A549 treated with AZD2906 at 1 μM for 4 hours (cell line): ENCODE results near the gene IFT25. TPM values are rescaled to one million over a fixed set of nuclear protein-coding genes. Genes with fewer than 3 reads are reported as not detected.

ENCODE experiments used
- total RNA-seq: library from RNA; stranded (reverse); fragments of 200-300 nt; extraction: Qiagen RNA extraction; gene quantifications from 5 replicates; pipeline ENCODE4 v1.2.3, GENCODE V29; 2022

The IFT25 gene
- total RNA-seq = 27.8 to 35.9 TPM (median 30.2 TPM) in 5 replicates

DNA sequence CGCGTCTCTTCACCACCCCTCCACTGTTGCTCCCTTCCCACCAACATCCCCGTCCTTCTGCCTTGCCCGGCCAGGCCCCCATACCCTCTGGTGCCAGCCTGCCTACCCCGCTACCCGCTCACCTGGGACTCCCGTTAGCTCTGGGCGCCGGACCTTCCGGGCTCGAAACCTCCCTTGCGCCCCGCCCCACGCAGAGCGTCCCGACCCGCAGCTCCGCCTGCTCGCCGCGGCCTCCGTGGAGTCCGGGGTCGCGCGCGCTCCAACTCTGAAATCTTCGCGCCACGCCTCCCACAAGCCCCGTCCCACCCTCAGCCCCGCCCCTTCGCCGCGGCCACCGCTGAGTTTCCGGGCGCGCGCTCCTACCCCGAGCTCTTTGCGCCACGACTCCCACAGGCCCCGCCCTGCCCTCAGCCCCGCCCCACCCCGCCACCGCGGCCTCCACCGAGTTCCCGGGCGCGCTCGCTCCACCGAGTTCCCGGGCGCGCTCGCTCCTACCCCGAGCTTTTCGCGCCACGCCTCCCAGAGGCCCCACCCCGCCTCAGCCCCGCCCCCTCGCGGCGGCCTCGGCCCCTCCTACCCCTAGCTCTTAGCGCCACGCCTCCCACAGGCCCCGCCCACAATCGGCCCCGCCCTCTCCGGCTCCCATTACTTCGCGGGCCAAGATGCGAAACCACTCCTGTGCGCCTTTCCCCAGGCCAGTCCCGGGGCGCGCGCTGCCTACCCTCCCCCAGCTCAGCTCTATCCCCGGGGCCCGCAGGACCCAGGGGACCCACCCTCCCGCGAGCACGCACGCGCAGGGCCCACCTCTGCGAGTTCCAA lies at the start of gene IFT25:
TSS of gene IFT25 (minus strand) at position 267 of the 819 bp plus-strand sequence. CDS start 5,617 bp downstream, outside the sequence.

DNA sequence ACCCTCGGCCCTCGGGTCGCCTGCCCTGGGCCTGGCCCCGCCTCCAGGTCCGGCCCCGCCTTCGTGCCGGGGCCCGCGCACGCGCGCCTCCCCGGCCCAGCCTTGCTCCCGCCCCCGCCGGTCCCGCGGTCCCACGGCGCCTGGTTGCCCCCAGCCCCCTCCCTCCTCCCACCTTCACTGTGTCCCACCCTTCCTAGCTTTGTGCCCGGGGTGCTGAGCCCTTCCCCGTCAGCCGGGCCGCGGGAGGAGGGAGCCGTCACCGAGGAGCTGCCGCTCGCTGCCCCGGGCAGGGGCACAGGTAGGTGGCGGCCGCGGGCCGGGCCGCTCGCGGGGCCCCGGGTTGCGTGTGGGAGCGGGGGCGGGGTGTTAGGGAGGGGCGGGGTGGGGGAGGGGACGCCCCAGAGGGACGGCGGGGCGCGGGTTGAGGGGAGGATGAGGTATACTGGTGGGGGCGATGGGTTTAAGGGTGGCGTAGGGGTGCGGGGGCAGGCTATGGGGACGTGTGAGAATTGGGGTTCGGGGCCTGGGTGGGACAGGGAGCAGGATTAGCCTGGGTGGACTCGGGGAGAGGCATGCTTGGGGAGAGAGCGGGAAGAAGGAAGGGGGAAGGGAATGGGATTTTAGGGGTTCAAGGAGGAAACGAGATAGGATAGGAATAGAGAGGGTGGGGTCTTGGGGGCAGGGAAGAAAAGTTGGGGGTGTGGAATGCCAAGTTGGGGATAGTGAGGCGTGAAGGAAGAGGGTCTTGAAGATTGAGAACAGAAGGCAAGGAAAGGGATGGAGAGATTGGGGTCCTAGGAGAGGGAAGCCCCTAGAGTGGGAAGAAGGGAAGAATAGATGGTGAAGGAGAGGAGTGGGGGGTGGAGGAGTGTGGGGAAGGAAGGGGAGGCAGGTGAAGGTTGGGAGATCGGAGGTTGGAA lies 1.0 kb upstream of the IFT25 start, which contains the start of gene LRRC42:
TSS of gene LRRC42 (plus strand) at position 99 of the 920 bp plus-strand sequence. CDS start 5,650 bp downstream, outside the sequence.

DNA sequence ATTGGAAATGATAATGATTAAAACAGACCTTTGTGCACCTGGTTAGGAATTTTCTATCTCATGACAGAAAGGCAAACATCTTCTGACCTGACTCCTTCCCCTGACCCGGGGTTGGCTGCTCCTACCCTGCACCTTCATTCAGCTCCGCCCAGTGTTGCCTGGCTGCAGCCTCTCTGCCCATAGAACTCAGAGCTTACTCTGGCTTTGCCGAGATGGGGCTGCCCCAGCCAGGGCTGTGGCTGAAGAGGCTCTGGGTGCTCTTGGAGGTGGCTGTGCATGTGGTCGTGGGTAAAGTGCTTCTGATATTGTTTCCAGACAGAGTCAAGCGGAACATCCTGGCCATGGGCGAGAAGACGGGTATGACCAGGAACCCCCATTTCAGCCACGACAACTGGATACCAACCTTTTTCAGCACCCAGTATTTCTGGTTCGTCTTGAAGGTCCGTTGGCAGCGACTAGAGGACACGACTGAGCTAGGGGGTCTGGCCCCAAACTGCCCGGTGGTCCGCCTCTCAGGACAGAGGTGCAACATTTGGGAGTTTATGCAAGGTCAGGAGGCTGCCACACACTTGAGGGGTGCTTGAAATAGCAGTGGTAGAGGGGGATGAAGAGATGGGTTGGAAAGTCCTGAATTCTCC lies 51.4 kb downstream of the IFT25 start, which contains the start of gene DIO1:
TSS of gene DIO1 (plus strand) at position 189 of the 638 bp plus-strand sequence. CDS start at position 213, 24 bp downstream.

DNA sequence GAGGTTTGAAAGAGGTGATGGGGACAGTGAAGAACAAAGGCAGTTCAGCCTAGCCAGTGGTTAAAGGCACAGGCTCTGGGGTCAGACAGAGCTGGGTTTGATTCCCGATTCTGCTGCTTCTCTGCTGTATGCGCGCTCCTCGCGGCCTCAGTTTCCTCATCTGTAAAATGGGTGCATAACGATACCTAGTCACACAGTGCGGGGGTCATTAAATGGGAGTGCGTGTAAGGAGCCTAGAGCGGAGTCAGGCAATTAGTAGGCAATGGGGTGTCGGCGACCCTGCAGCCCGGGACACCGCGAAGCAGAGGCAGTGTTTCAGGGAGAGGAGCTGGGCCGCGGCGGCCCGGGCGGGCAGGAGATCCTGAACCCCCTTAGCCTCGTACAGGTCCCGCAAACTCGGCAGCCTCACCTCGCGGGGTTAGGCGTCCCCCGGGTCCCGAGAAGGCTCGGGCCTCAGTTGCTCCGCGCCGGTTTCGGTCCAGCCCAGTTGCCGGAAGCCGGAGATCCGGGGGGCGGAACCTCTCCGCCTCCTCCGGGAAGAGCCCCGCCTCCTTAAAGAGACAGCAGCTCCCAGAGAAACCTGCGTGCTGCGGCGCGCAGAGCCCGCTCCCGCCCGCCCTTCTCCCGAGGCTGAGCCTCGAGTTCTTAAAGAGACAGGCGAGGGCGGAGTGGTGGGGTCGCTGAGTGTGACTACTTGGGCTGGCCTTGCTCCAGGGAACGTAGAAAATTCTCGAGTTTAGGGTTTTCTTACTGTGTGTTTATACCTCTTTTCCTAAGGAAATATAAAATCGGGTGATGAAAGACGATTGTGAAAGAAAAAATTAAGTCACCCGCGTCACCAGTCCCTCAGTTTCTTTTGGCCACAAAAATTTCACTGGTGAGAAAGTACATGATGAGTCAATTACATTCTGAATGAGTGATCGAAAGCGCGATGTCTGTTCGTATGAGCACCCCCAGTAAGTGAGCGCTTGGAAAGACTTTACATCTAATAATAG lies 55.9 kb downstream of the IFT25 start, which contains the start of gene YIPF1:
TSS of gene YIPF1 (minus strand) at position 494 of the 995 bp plus-strand sequence. CDS start 860 bp downstream, outside the sequence.

Other genes starting within 250 kb of the IFT25 start
- 0.02 to 0.07 TPM (median 0.06 TPM) in 5 replicates for gene GLIS1, start 206.5 kb downstream of the IFT25 start, total RNA-seq
- gene NDC1, start 107.4 kb downstream of the IFT25 start, total RNA-seq = 20.5 to 24.3 TPM (median 21.3 TPM) in 5 replicates
- gene YIPF1, start 55.9 kb downstream of the IFT25 start, total RNA-seq = 11.7 to 13.5 TPM (median 12.6 TPM) in 5 replicates
- gene DIO1, start 51.5 kb downstream of the IFT25 start, total RNA-seq = not detected in 5 replicates
- 27.1 to 28.8 TPM (median 28.3 TPM) in 5 replicates for gene LRRC42, start 651 bp upstream of the IFT25 start, total RNA-seq
- not detected in 5 replicates for gene LDLRAD1, start 72.5 kb upstream of the IFT25 start, total RNA-seq
- gene TMEM59, start 107.5 kb upstream of the IFT25 start, total RNA-seq = 109 to 139 TPM (median 117 TPM) in 5 replicates
- 1.8 to 2.5 TPM (median 2.3 TPM) in 5 replicates for gene TCEANC2, start 107.9 kb upstream of the IFT25 start, total RNA-seq
- gene CDCP2, start 207.3 kb upstream of the IFT25 start, total RNA-seq = 0.07 TPM in 1 of 5 replicates, not detected in the others